ENCODE measurements around the gene SUPT5H. TPM values are rescaled to one million over a fixed set of nuclear protein-coding genes. Genes with fewer than 3 reads are reported as not detected.

SUPT5H gene
- total RNA-seq, 1 experiment from 2014 or later, result 158 TPM

DNA sequence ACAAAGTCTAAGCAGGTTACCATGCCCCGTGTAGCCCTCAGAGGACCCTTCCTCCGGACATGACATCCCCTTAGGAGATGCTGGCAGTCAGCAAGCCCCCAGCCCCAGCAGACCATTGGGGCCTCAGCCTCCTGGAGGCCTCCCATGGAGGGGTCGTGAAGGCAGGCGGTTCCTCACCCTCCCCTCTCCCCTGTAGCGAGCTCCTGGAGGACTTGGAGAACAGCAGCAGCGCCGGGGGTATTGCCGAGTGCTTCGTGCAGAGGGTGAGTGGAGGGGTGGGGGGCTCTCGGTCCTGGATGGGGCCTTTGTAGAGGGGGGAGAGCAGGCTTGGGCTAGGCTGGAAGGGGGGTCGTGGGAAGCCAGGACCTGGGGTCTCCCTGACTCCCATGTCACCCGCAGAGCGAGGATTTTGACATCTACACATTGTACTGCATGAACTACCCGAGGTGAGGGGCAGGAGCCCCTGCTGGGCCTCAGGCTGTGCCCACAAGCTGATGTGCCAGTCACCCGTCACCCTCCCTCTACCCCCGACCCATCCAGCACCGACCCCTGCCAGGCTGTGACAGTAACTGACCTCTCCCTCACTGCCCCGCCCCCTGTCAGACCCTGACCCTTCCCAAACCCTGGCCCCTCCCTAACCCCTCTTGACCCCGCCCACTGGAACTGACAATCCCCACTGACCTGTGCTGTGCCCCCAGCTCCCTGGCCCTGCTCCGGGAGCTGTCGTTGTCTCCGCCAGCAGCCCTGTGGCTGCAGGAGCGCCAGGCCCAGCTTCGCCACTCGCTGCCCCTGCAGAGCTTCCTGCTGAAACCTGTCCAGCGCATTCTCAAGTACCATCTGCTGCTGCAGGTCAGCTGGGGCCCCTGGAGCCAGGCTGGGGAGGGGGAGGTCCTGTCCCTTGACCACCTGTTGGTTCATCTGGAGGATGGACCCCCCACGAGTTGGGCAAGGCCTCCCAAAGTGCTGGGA is 28.9 kb upstream of the SUPT5H start:
- CTCF ChIA-PET, result interaction anchor here (0.6 kb wide), 1 partner anchor 23 kb away, joined by 3 read pairs; no protein-coding TSS in a partner anchor
- Mint-ChIP-seq H3K36me3 (ENCODE audit: insufficient read depth, unreplicated experiment) (peaks cover 60% of the 10 kb centered on the region), H3K27ac (ENCODE audit: unreplicated experiment) (no peak overlapping the region), H3K27me3 (ENCODE audit: unreplicated experiment) (no peaks in the 10 kb centered on the region), H3K4me3 (ENCODE audit: low read depth, unreplicated experiment) (no peak overlapping the region), H3K9me3 (ENCODE audit: low read depth, unreplicated experiment) (no peaks in the 10 kb centered on the region), H3K4me1 (ENCODE audit: low read depth, unreplicated experiment) (peaks cover 18% of the 10 kb centered on the region)
- BruUV-seq (replicated peaks), result no TSS peak
- intact Hi-C loops (cut with micrococcal nuclease; ENCODE audit: unreplicated experiment), result no loop called here
- TF ChIP-seq, protein P1, sequence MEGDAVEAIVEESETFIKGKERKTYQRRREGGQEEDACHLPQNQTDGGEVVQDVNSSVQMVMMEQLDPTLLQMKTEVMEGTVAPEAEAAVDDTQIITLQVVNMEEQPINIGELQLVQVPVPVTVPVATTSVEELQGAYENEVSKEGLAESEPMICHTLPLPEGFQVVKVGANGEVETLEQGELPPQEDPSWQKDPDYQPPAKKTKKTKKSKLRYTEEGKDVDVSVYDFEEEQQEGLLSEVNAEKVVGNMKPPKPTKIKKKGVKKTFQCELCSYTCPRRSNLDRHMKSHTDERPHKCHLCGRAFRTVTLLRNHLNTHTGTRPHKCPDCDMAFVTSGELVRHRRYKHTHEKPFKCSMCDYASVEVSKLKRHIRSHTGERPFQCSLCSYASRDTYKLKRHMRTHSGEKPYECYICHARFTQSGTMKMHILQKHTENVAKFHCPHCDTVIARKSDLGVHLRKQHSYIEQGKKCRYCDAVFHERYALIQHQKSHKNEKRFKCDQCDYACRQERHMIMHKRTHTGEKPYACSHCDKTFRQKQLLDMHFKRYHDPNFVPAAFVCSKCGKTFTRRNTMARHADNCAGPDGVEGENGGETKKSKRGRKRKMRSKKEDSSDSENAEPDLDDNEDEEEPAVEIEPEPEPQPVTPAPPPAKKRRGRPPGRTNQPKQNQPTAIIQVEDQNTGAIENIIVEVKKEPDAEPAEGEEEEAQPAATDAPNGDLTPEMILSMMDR (IDR thresholded peaks at IDR 0.05; ENCODE audit: unreplicated experiment), result no peak
- no peak for DNase-seq

DNA sequence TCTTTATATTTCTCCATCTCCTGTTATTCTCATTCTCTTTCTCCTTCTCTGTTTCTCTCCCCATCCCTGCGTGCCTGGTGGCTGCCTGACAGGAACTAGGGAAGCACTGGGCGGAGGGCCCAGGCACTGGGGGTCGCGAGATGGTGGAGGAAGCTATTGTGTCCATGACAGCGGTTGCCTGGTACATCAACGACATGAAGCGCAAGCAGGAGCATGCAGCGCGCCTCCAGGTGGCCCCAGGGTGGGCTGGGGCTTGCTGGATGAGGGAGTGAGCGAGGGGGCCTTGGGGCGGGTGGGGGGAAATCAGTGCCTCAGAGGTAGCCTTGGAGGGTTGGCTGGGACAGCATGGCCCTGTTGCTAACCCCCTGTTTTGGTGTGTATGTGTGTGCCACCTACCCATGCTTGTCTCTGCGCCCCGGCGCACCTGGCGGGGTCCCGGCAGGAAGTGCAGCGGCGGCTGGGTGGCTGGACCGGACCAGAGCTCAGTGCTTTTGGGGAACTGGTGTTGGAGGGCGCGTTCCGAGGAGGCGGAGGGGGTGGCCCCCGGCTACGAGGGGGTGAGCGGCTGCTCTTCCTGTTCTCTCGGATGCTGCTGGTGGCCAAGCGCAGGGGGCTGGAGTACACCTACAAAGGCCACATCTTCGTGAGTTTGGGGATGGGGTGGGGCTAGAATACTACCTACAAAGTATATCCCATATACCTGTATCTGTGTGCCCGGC is 27.8 kb upstream of the SUPT5H start:
- intact Hi-C loops (cut with micrococcal nuclease; ENCODE audit: unreplicated experiment), result no loop called here
- no peaks in the 10 kb centered on the region for H3K9me3 Mint-ChIP-seq (ENCODE audit: low read depth, unreplicated experiment)
- DNase-seq, result no peak
- TF ChIP-seq, protein P1 (IDR thresholded peaks at IDR 0.05; ENCODE audit: unreplicated experiment), result no peak
- H3K4me3 Mint-ChIP-seq (ENCODE audit: low read depth, unreplicated experiment), result no peak overlapping the region
- no peaks in the 10 kb centered on the region for H3K27me3 Mint-ChIP-seq (ENCODE audit: unreplicated experiment)
- H3K27ac Mint-ChIP-seq (ENCODE audit: unreplicated experiment), result no peak overlapping the region
- H3K36me3 Mint-ChIP-seq (ENCODE audit: insufficient read depth, unreplicated experiment), result peaks cover 56% of the 10 kb centered on the region
- CTCF ChIA-PET, result interaction anchor here (1.2 kb wide), 1 partner anchor 10 kb away, joined by 3 read pairs; no protein-coding TSS in a partner anchor
- H3K4me1 Mint-ChIP-seq (ENCODE audit: low read depth, unreplicated experiment), result peaks cover 11% of the 10 kb centered on the region
- no TSS peak for BruUV-seq (replicated peaks)

GRCh38 chr19:39419003-39419402 is 26.4 kb upstream of the SUPT5H start:
- no TSS peak for BruUV-seq (replicated peaks)
- Mint-ChIP-seq H3K27ac (ENCODE audit: unreplicated experiment) (no peak overlapping the region), H3K27me3 (ENCODE audit: unreplicated experiment) (no peaks in the 10 kb centered on the region), H3K4me3 (ENCODE audit: low read depth, unreplicated experiment) (no peak overlapping the region), H3K9me3 (ENCODE audit: low read depth, unreplicated experiment) (no peaks in the 10 kb centered on the region), H3K4me1 (ENCODE audit: low read depth, unreplicated experiment) (peaks cover 7% of the 10 kb centered on the region), H3K36me3 (ENCODE audit: insufficient read depth, unreplicated experiment) (peaks cover 48% of the 10 kb centered on the region)
- no peak for DNase-seq
- intact Hi-C loops (cut with micrococcal nuclease; ENCODE audit: unreplicated experiment), result no loop called here
- TF ChIP-seq, protein P1 (IDR thresholded peaks at IDR 0.05; ENCODE audit: unreplicated experiment), result no peak
- CTCF ChIA-PET, result no interaction called here

GRCh38 chr19:39420769-39421168 is 24.6 kb upstream of the SUPT5H start:
- Mint-ChIP-seq H3K27me3 (ENCODE audit: unreplicated experiment) (no peaks in the 10 kb centered on the region), H3K36me3 (ENCODE audit: insufficient read depth, unreplicated experiment) (peaks cover 54% of the 10 kb centered on the region), H3K4me3 (ENCODE audit: low read depth, unreplicated experiment) (no peak overlapping the region), H3K9me3 (ENCODE audit: low read depth, unreplicated experiment) (no peaks in the 10 kb centered on the region), H3K27ac (ENCODE audit: unreplicated experiment) (no peak overlapping the region), H3K4me1 (ENCODE audit: low read depth, unreplicated experiment) (no peaks in the 10 kb centered on the region)
- no peak for DNase-seq
- TF ChIP-seq, protein P1 (IDR thresholded peaks at IDR 0.05; ENCODE audit: unreplicated experiment), result no peak
- BruUV-seq (replicated peaks), result no TSS peak
- intact Hi-C loops (cut with micrococcal nuclease; ENCODE audit: unreplicated experiment), result no loop called here
- CTCF ChIA-PET, result no interaction called here
